ENCODE results near the gene GPR63.

- TF ChIP-seq CTCF (IDR thresholded peaks at IDR 0.05): no peak
- TF ChIP-seq POLR2A (IDR thresholded peaks at IDR 0.05): no peak
Measured at GRCh38 chr6:96809119-96809518, 28.2 kb downstream of the GPR63 start.
